K562 (cell line): ENCODE measurements around the gene HCN3. TPM values are rescaled to one million over a fixed set of nuclear protein-coding genes. Genes with fewer than 3 reads are reported as not detected.
A peak's percentile ranks its signal among the peaks of the same experiment; 100 is the strongest.

ENCODE experiments used
- CHD4 ChIP-seq: fragments of 200-600 bp; sonication (generic); IDR thresholded peaks from 3 replicates; pipeline ENCODE4 v1.6.1; 2012; ENCODE audit warnings: low read depth, mild to moderate bottlenecking, mixed read lengths, low read length, inconsistent platforms; ENCODE audit not compliant: insufficient read depth, insufficient replicate concordance, poor library complexity, severe bottlenecking
- COPS2 ChIP-seq: fragments of 450-650 bp; conservative IDR thresholded peaks from 2 replicates; pipeline ENCODE4 v1.6.1; 2016; ENCODE audit warnings: mild to moderate bottlenecking, moderate library complexity
- FOXK2 ChIP-seq, 2 experiments: fragments of 450-650 bp; IDR thresholded peaks in 1 of 2; conservative IDR thresholded peaks in 1 of 2; 2 replicates each; pipeline ENCODE4 v1.6.1; 2016; ENCODE audit warnings: low read depth in 2 of 2, mild to moderate bottlenecking in 1 of 2
- HDAC1 ChIP-seq, 2 experiments: fragments of 450-650 bp; IDR thresholded peaks; 2 replicates each; pipeline ENCODE4 v1.6.1; 2016 to 2017; ENCODE audit warnings: inconsistent platforms in 1 of 2, mild to moderate bottlenecking in 1 of 2, moderate library complexity in 1 of 2
- MCM3 ChIP-seq: fragments of 450-650 bp; IDR thresholded peaks from 2 replicates; pipeline ENCODE4 v1.6.1; 2016
- MYBL2 ChIP-seq, 2 experiments: fragments of 450-650 bp in 1 of 2; sonication (generic) in 1 of 2; formaldehyde crosslinking in 1 of 2; IDR thresholded peaks; 2 replicates each; pipeline versions ENCODE4 v1.6.1 to v1.8.1; 2017 to 2022; ENCODE audit warnings: borderline replicate concordance in 1 of 2, inconsistent platforms in 1 of 2, low read depth in 1 of 2, mild to moderate bottlenecking in 1 of 2, missing genetic modification reagents in 1 of 2, moderate library complexity in 1 of 2
- SP1 ChIP-seq: sonication (generic); formaldehyde crosslinking; IDR thresholded peaks from 2 replicates; pipeline ENCODE4 v1.8.1; 2022; ENCODE audit warnings: mild to moderate bottlenecking, missing genetic modification reagents
- SRF ChIP-seq, 2 experiments: fragments of 250-450, 450-650 bp in 1 of 2; sonication (Bioruptor Pico) in 1 of 2; sonication (generic) in 1 of 2; formaldehyde crosslinking; IDR thresholded peaks; 2 replicates each; pipeline versions ENCODE4 v1.5.0 to v1.5.1; 2020 to 2022; ENCODE audit warnings: mild to moderate bottlenecking in 1 of 2, missing genetic modification reagents in 1 of 2
- SUPT5H ChIP-seq: fragments of 450-650 bp; IDR thresholded peaks from 2 replicates; pipeline ENCODE4 v1.6.1; 2016
- TAF9B ChIP-seq: fragments of 450-650 bp; IDR thresholded peaks from 2 replicates; pipeline ENCODE4 v1.6.1; 2018; ENCODE audit warnings: mild to moderate bottlenecking; ENCODE audit not compliant: partially characterized antibody
- polyA plus RNA-seq, 8 experiments: library from polyadenylated mRNA; depleted of rRNA in 4 of 8; stranded (reverse) in 5 of 8; unstranded in 3 of 8; fragments of >200 nt; fragmentation: Nextera tagmentation in 2 of 8; fragmentation: Illumina TruSeq in 1 of 8; extraction: Ambion mirVana in 2 of 8; extraction: Trizol in 1 of 8; gene quantifications; 2 replicates each; pipeline versions ENCODE4 v1.2.1 to v1.2.3, GENCODE V29; 2011 to 2014; ENCODE audit warnings: inconsistent platforms in 1 of 8, missing spikeins in 1 of 8
- total RNA-seq, 7 experiments: library from RNA; depleted of rRNA in 6 of 7; stranded (reverse); fragments of >200 nt in 6 of 7; fragmentation: Illumina TruSeq in 2 of 7; extraction: Trizol in 2 of 7; gene quantifications; 2 replicates each; pipeline versions ENCODE4 v1.2.1 to v1.2.3, GENCODE V29; 2011 to 2021; ENCODE audit warnings: low replicate concordance in 1 of 7
- TF ChIP-seq, protein P1 (sequence below): fragments of 200-400 bp; formaldehyde crosslinking; IDR thresholded peaks from 2 replicates; pipeline ENCODE4 v1.6.1; 2017; ENCODE audit warnings: mild to moderate bottlenecking, low read depth, low read length, moderate library complexity
- TF ChIP-seq, protein P2 (sequence below): fragments of 450-650 bp; IDR thresholded peaks from 2 replicates; pipeline ENCODE4 v1.6.1; 2014; ENCODE audit warnings: low read depth, mild to moderate bottlenecking, moderate library complexity, borderline replicate concordance
- TF ChIP-seq, protein P3 (sequence below), 2 experiments: IDR thresholded peaks in 1 of 2; conservative IDR thresholded peaks in 1 of 2; 2 replicates each; pipeline ENCODE4 v1.6.1; 2016; ENCODE audit warnings: low read depth in 2 of 2, mild to moderate bottlenecking in 1 of 2, missing compliant biosample characterization in 1 of 2, missing genetic modification characterization in 1 of 2, moderate library complexity in 1 of 2
- TF ChIP-seq, protein P4 (sequence below): fragments of 450-650 bp; IDR thresholded peaks from 2 replicates; pipeline ENCODE4 v1.6.1; 2016; ENCODE audit warnings: borderline replicate concordance
- TF ChIP-seq, protein P5 (sequence below): fragments of 450-650 bp; formaldehyde crosslinking; IDR thresholded peaks from 2 replicates; pipeline ENCODE4 v1.4.0; 2020; ENCODE audit warnings: mild to moderate bottlenecking, moderate library complexity

The HCN3 gene
- total and polyA plus RNA-seq, 9 of the 15 experiments (the other 6 are each of a cell fraction or from before 2014, with no cell fraction given), result 0.91 to 9.7 (median 3.9) TPM

DNA sequence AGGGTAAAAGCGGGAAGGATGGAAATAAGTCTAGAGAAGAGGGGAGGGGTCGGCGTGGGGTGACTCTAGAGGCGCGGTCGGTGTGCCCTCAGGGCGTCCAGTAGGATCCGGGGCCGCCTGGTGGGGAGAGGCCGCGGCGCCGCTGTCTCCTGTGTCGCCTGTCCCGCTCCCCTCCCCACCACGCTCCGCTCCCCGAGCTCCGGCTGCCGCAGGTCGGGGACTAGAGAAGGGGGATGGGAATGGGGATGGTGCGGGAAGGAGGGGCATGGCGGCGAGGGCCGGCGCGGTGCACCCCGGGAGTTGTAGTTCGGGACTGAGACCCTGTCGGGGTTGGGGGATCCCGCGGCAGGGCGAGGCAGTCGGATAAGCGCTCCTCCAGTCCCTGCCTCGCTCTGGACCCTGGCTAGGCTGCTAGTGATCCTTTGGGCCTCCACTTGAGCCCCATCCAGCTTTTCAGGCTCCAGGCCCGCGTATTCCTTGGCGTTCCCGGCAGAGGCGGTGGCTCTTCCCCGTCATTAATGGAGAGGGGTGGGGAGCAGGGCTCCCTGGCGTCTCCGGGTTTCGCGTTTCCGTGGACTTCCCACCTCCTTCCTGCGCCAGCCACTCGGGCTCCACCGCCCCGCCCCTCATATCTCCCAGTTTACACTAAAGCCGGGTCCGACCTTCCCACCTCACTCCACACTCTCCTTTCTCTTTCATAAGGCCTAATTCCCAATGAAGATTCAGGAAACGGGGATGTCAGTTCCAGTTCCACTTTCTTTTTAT, 21.8 kb upstream of the HCN3 start, which contains the start of gene ENTREP3 (continued):
- TF ChIP-seq, protein P1, sequence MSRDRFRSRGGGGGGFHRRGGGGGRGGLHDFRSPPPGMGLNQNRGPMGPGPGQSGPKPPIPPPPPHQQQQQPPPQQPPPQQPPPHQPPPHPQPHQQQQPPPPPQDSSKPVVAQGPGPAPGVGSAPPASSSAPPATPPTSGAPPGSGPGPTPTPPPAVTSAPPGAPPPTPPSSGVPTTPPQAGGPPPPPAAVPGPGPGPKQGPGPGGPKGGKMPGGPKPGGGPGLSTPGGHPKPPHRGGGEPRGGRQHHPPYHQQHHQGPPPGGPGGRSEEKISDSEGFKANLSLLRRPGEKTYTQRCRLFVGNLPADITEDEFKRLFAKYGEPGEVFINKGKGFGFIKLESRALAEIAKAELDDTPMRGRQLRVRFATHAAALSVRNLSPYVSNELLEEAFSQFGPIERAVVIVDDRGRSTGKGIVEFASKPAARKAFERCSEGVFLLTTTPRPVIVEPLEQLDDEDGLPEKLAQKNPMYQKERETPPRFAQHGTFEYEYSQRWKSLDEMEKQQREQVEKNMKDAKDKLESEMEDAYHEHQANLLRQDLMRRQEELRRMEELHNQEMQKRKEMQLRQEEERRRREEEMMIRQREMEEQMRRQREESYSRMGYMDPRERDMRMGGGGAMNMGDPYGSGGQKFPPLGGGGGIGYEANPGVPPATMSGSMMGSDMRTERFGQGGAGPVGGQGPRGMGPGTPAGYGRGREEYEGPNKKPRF, result no peak
- TF ChIP-seq CHD4 (no peak), MYBL2 (IDR thresholded peaks at IDR 0.05; ENCODE audit: low read depth) (no peak), MYBL2 (CRISPR knock-in tag; IDR thresholded peaks at IDR 0.05; ENCODE audit: borderline replicate concordance) (no peak), SUPT5H (peak; percentile 49; the same call in 1 of the 2 replicates), COPS2 (no peak), TAF9B (no peak), SP1 (CRISPR knock-in tag) (peak; percentile 76), MCM3 (no peak), HDAC1 (IDR thresholded peaks at IDR 0.05) (0 out of 4 replicates have a peak, but pooled peaks of 1 of the 2 experiments have one; percentile 50), FOXK2 (conservative IDR thresholded peaks at IDR 0.05 in 1 of 2, IDR thresholded peaks at IDR 0.05 in 1 of 2; ENCODE audit: low read depth in 2 of 2) (no peak), SRF (CRISPR knock-in tag; IDR thresholded peaks at IDR 0.05) (no peak)
- TF ChIP-seq, protein P2, sequence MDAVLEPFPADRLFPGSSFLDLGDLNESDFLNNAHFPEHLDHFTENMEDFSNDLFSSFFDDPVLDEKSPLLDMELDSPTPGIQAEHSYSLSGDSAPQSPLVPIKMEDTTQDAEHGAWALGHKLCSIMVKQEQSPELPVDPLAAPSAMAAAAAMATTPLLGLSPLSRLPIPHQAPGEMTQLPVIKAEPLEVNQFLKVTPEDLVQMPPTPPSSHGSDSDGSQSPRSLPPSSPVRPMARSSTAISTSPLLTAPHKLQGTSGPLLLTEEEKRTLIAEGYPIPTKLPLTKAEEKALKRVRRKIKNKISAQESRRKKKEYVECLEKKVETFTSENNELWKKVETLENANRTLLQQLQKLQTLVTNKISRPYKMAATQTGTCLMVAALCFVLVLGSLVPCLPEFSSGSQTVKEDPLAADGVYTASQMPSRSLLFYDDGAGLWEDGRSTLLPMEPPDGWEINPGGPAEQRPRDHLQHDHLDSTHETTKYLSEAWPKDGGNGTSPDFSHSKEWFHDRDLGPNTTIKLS, result peak; percentile 61; the same call in 1 of the 2 replicates
- TF ChIP-seq, protein P3, sequence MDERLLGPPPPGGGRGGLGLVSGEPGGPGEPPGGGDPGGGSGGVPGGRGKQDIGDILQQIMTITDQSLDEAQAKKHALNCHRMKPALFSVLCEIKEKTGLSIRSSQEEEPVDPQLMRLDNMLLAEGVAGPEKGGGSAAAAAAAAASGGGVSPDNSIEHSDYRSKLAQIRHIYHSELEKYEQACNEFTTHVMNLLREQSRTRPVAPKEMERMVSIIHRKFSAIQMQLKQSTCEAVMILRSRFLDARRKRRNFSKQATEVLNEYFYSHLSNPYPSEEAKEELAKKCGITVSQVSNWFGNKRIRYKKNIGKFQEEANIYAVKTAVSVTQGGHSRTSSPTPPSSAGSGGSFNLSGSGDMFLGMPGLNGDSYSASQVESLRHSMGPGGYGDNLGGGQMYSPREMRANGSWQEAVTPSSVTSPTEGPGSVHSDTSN (CRISPR knock-in tag; IDR thresholded peaks at IDR 0.05; ENCODE audit: low read depth), result no peak
- TF ChIP-seq, protein P3 (tag; conservative IDR thresholded peaks at IDR 0.05; ENCODE audit: low read depth), result no peak
- TF ChIP-seq, protein P4, sequence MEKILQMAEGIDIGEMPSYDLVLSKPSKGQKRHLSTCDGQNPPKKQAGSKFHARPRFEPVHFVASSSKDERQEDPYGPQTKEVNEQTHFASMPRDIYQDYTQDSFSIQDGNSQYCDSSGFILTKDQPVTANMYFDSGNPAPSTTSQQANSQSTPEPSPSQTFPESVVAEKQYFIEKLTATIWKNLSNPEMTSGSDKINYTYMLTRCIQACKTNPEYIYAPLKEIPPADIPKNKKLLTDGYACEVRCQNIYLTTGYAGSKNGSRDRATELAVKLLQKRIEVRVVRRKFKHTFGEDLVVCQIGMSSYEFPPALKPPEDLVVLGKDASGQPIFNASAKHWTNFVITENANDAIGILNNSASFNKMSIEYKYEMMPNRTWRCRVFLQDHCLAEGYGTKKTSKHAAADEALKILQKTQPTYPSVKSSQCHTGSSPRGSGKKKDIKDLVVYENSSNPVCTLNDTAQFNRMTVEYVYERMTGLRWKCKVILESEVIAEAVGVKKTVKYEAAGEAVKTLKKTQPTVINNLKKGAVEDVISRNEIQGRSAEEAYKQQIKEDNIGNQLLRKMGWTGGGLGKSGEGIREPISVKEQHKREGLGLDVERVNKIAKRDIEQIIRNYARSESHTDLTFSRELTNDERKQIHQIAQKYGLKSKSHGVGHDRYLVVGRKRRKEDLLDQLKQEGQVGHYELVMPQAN, result no peak
- TF ChIP-seq, protein P5, sequence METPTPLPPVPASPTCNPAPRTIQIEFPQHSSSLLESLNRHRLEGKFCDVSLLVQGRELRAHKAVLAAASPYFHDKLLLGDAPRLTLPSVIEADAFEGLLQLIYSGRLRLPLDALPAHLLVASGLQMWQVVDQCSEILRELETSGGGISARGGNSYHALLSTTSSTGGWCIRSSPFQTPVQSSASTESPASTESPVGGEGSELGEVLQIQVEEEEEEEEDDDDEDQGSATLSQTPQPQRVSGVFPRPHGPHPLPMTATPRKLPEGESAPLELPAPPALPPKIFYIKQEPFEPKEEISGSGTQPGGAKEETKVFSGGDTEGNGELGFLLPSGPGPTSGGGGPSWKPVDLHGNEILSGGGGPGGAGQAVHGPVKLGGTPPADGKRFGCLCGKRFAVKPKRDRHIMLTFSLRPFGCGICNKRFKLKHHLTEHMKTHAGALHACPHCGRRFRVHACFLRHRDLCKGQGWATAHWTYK (CRISPR knock-in tag), result peak; percentile 41; the same call in 1 of the 2 replicates
